ENCODE results near the gene RPUSD1. TPM values are rescaled to one million over a fixed set of nuclear protein-coding genes. Genes with fewer than 3 reads are reported as not detected.
A peak's percentile ranks its signal among the peaks of the same experiment; 100 is the strongest.
"Not testable (repeated sequence)": the region's sequence is repeated elsewhere in the genome, so short reads cannot be mapped to it uniquely, and the experiment has no call there.

The RPUSD1 gene
- polyA plus RNA-seq, 1 donor: 18.0 TPM

GRCh38 chr16:746637-747036 lies 41.5 kb downstream of the RPUSD1 start:
- DNase-seq: no peak
- Histone ChIP-seq H3K9me3 (ENCODE audit: control insufficient read depth, low read depth, low read length) (no peaks in the 10 kb centered on the region), H3K27ac (ENCODE audit: low read length) (no peak overlapping the region), H3K4me1 (ENCODE audit: control insufficient read depth, insufficient read depth, low read length) (no peaks in the 10 kb centered on the region), H3K27me3 (ENCODE audit: control insufficient read depth, insufficient read depth, low read length) (peaks cover 9% of the 10 kb centered on the region), H3K4me3 (ENCODE audit: low read length) (no peak overlapping the region), H3K36me3 (ENCODE audit: control insufficient read depth, insufficient read depth, low read length) (no peaks in the 10 kb centered on the region)
- WGBS (ENCODE audit: insufficient coverage, low lambda C conversion rate): no CpG with 5 or more reads among the region's 13 CpGs

GRCh38 chr16:745739-746138 lies 42.4 kb downstream of the RPUSD1 start:
- no peaks in the 10 kb centered on the region for H3K4me1 ChIP-seq (ENCODE audit: control insufficient read depth, insufficient read depth, low read length)
- DNase-seq: peak in 1 of 2 donors; percentile 38
- H3K9me3 ChIP-seq (ENCODE audit: control insufficient read depth, low read depth, low read length): no peaks in the 10 kb centered on the region
- no peaks in the 10 kb centered on the region for H3K27me3 ChIP-seq (ENCODE audit: control insufficient read depth, insufficient read depth, low read length)
- no peaks in the 10 kb centered on the region for H3K36me3 ChIP-seq (ENCODE audit: control insufficient read depth, insufficient read depth, low read length)
- H3K27ac ChIP-seq (ENCODE audit: low read length): no peak overlapping the region
- no peak overlapping the region for H3K4me3 ChIP-seq (ENCODE audit: low read length)
- no CpG with 5 or more reads among the region's 14 CpGs for WGBS (ENCODE audit: insufficient coverage, low lambda C conversion rate)

GRCh38 chr16:743794-744500 lies 44.2 kb downstream of the RPUSD1 start:
- no peak for DNase-seq
- Histone ChIP-seq H3K4me3 (ENCODE audit: low read length) (no peak overlapping the region), H3K27ac (ENCODE audit: low read length) (no peak overlapping the region), H3K27me3 (ENCODE audit: control insufficient read depth, insufficient read depth, low read length) (no peaks in the 10 kb centered on the region), H3K36me3 (ENCODE audit: control insufficient read depth, insufficient read depth, low read length) (peaks cover 2% of the 10 kb centered on the region), H3K4me1 (ENCODE audit: control insufficient read depth, insufficient read depth, low read length) (peaks cover 10% of the 10 kb centered on the region), H3K9me3 (ENCODE audit: control insufficient read depth, low read depth, low read length) (no peaks in the 10 kb centered on the region)
- no CpG with 5 or more reads among the region's 21 CpGs for WGBS (ENCODE audit: insufficient coverage, low lambda C conversion rate)

- not testable (repeated sequence) for H3K9me3 ChIP-seq (ENCODE audit: control insufficient read depth, low read depth, low read length); DNase-seq; H3K36me3 ChIP-seq (ENCODE audit: control insufficient read depth, insufficient read depth, low read length); H3K4me3 ChIP-seq (ENCODE audit: low read length); H3K27ac ChIP-seq (ENCODE audit: low read length); H3K27me3 ChIP-seq (ENCODE audit: control insufficient read depth, insufficient read depth, low read length)
- WGBS (ENCODE audit: insufficient coverage, low lambda C conversion rate): 59% methylated on average over 2 of the region's 14 CpGs
- peaks cover 10% of the 10 kb centered on the region for H3K4me1 ChIP-seq (ENCODE audit: control insufficient read depth, insufficient read depth, low read length)
Measured at GRCh38 chr16:742894-743293, 45.3 kb downstream of the RPUSD1 start.

- Histone ChIP-seq H3K27ac (ENCODE audit: low read length) (no peak overlapping the region), H3K9me3 (ENCODE audit: control insufficient read depth, low read depth, low read length) (no peaks in the 10 kb centered on the region), H3K27me3 (ENCODE audit: control insufficient read depth, insufficient read depth, low read length) (no peaks in the 10 kb centered on the region), H3K36me3 (ENCODE audit: control insufficient read depth, insufficient read depth, low read length) (peaks cover 12% of the 10 kb centered on the region), H3K4me3 (ENCODE audit: low read length) (no peak overlapping the region), H3K4me1 (ENCODE audit: control insufficient read depth, insufficient read depth, low read length) (peaks cover 10% of the 10 kb centered on the region)
- WGBS (ENCODE audit: insufficient coverage, low lambda C conversion rate): 100% methylated on average over 4 of the region's 15 CpGs
- no peak for DNase-seq
Measured at GRCh38 chr16:741986-742629, 46.1 kb downstream of the RPUSD1 start.

GRCh38 chr16:740764-741505 lies 47.2 kb downstream of the RPUSD1 start, which contains the start of gene CIAO3:
CIAO3 (minus strand) TSS chr16:740997; CDS start chr16:740985, 12 bp downstream.
- Histone ChIP-seq H3K36me3 (ENCODE audit: control insufficient read depth, insufficient read depth, low read length) (peaks cover 23% of the 10 kb centered on the region), H3K9me3 (ENCODE audit: control insufficient read depth, low read depth, low read length) (no peaks in the 10 kb centered on the region), H3K4me1 (ENCODE audit: control insufficient read depth, insufficient read depth, low read length) (peaks cover 10% of the 10 kb centered on the region), H3K27me3 (ENCODE audit: control insufficient read depth, insufficient read depth, low read length) (no peaks in the 10 kb centered on the region), H3K27ac (ENCODE audit: low read length) (peak within 1 kb of the TSS; percentile 83), H3K4me3 (ENCODE audit: low read length) (peak within 1 kb of the TSS; percentile 99)
- WGBS (ENCODE audit: insufficient coverage, low lambda C conversion rate): no CpG with 5 or more reads among the region's 79 CpGs
- peak; percentile 89 to 95 for DNase-seq

- WGBS (ENCODE audit: insufficient coverage, low lambda C conversion rate): no CpG with 5 or more reads among the region's 22 CpGs
- Histone ChIP-seq H3K36me3 (ENCODE audit: control insufficient read depth, insufficient read depth, low read length) (peaks cover 27% of the 10 kb centered on the region), H3K27ac (ENCODE audit: low read length) (peak overlapping the region; percentile 66), H3K27me3 (ENCODE audit: control insufficient read depth, insufficient read depth, low read length) (no peaks in the 10 kb centered on the region), H3K4me3 (ENCODE audit: low read length) (peak overlapping the region; percentile 99), H3K4me1 (ENCODE audit: control insufficient read depth, insufficient read depth, low read length) (peaks cover 10% of the 10 kb centered on the region), H3K9me3 (ENCODE audit: control insufficient read depth, low read depth, low read length) (no peaks in the 10 kb centered on the region)
- no peak for DNase-seq
Measured at GRCh38 chr16:740459-740763, 47.8 kb downstream of the RPUSD1 start.

- H3K4me3 ChIP-seq (ENCODE audit: low read length): peak overlapping the region; percentile 99
- H3K36me3 ChIP-seq (ENCODE audit: control insufficient read depth, insufficient read depth, low read length): peaks cover 33% of the 10 kb centered on the region
- no peaks in the 10 kb centered on the region for H3K27me3 ChIP-seq (ENCODE audit: control insufficient read depth, insufficient read depth, low read length)
- no CpG with 5 or more reads among the region's 38 CpGs for WGBS (ENCODE audit: insufficient coverage, low lambda C conversion rate)
- no peaks in the 10 kb centered on the region for H3K9me3 ChIP-seq (ENCODE audit: control insufficient read depth, low read depth, low read length)
- peaks cover 10% of the 10 kb centered on the region for H3K4me1 ChIP-seq (ENCODE audit: control insufficient read depth, insufficient read depth, low read length)
- peak overlapping the region; percentile 66 for H3K27ac ChIP-seq (ENCODE audit: low read length)
- DNase-seq: peak in 1 of 2 donors; percentile 60
Measured at GRCh38 chr16:739560-740458, 48.4 kb downstream of the RPUSD1 start.

- WGBS (ENCODE audit: insufficient coverage, low lambda C conversion rate): no CpG with 5 or more reads among the region's 29 CpGs
- H3K4me1 ChIP-seq (ENCODE audit: control insufficient read depth, insufficient read depth, low read length): peaks cover 10% of the 10 kb centered on the region
- no peak overlapping the region for H3K27ac ChIP-seq (ENCODE audit: low read length)
- H3K27me3 ChIP-seq (ENCODE audit: control insufficient read depth, insufficient read depth, low read length): no peaks in the 10 kb centered on the region
- H3K36me3 ChIP-seq (ENCODE audit: control insufficient read depth, insufficient read depth, low read length): peaks cover 56% of the 10 kb centered on the region
- DNase-seq: no peak
- H3K9me3 ChIP-seq (ENCODE audit: control insufficient read depth, low read depth, low read length): no peaks in the 10 kb centered on the region
- no peak overlapping the region for H3K4me3 ChIP-seq (ENCODE audit: low read length)
Measured at GRCh38 chr16:736936-737481, 51.2 kb downstream of the RPUSD1 start.

Data from large intestine (tissue), 3 donors.